DND-41 (cell line): ENCODE results near the gene GPX3.

Source experiments
- CTCF ChIP-seq: IDR thresholded peaks from 2 replicates; pipeline ENCODE4 v1.5.1; 2012; ENCODE audit warnings: borderline replicate concordance, low read length, moderate library complexity, mild to moderate bottlenecking; ENCODE audit not compliant: poor library complexity, severe bottlenecking; ENCODE audit errors: extremely low read depth
- EZH2 ChIP-seq: IDR thresholded peaks from 3 replicates; pipeline ENCODE4 v1.6.1; 2012; ENCODE audit warnings: borderline replicate concordance, low read depth, mild to moderate bottlenecking, moderate library complexity, low read length, inconsistent platforms; ENCODE audit not compliant: severe bottlenecking

- no peak for TF ChIP-seq EZH2
- no peak for TF ChIP-seq CTCF
These were observed 37.9 kb downstream of the GPX3 start for GRCh38 chr5:151058301-151058700.
